ENCODE results near the gene CSNK2A2. TPM values are rescaled to one million over a fixed set of nuclear protein-coding genes. Genes with fewer than 3 reads are reported as not detected.

CSNK2A2 gene
- total RNA-seq, 1 donor from 2014 or later = 96.2 TPM

DNA sequence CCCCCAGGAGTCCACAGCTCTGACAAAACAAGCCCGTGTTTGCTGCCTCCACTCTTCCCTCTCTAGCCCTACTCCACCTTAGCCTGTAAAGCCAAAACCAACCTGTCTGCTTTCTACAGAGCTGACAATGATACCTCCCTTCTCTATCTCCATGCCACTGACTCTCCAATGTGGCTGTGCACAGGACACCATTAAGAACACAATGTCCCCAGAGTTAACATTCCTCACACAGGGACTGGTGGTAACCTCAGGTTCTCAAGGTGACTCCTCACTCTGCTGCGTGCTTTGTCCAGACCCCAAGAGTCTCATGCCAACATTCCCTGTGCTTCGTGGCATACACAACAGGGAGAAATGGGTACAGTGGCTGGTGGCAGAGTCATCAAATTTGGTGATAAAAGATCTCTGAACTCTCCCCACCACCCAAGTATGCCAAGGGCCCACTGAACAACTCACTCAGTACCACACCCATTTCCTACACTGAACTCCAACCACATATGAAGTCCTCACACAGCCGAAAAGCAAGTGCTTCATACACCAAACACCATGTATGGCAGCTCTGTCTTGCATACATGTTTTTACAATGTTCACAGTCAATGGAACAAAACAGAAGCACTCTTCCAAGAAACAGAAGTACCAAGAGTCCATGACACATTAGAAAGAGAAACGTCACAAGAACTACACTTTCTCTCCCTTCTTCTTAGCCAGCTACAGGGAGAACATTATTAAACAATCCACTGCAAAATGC lies 21.1 kb downstream of the CSNK2A2 start:
- no peaks in the 10 kb centered on the region for H3K9me3 ChIP-seq (ENCODE audit: insufficient read depth, low read depth, low read length)
- Mint-ChIP-seq H3K4me3 (ENCODE audit: unreplicated experiment) (no peak overlapping the region), H3K4me1 (ENCODE audit: low read depth, unreplicated experiment) (no peaks in the 10 kb centered on the region), H3K27me3 (ENCODE audit: low read depth, unreplicated experiment) (no peaks in the 10 kb centered on the region), H3K36me3 (ENCODE audit: low read depth, unreplicated experiment) (peaks cover 5% of the 10 kb centered on the region), H3K27ac (ENCODE audit: unreplicated experiment) (no peak overlapping the region), H3K9me3 (ENCODE audit: unreplicated experiment) (no peaks in the 10 kb centered on the region)
- FAIRE-seq = no peak
- peaks cover 33% of the 10 kb centered on the region for H3K36me3 ChIP-seq (ENCODE audit: insufficient read depth, low read length)
- TF ChIP-seq CTCF (IDR thresholded peaks at IDR 0.05; ENCODE audit: insufficient read depth, low read depth, low read length) (no peak), EZH2 (IDR thresholded peaks at IDR 0.05; ENCODE audit: insufficient read depth, low read length) (no peak)
- peaks cover 55% of the 10 kb centered on the region for H4K20me1 ChIP-seq (ENCODE audit: insufficient read depth, low read length)
- H3K9ac ChIP-seq (ENCODE audit: low read length) = no peak overlapping the region
- no peak for DNase-seq (ENCODE audit: low read depth)
- no peak overlapping the region for H2AFZ ChIP-seq (ENCODE audit: low read depth, low read length)
- no peak overlapping the region for H3K27ac ChIP-seq (ENCODE audit: low read depth, low read length)
- no peak overlapping the region for H3K4me3 ChIP-seq (ENCODE audit: insufficient read depth, low read depth, low read length)
- peaks cover 22% of the 10 kb centered on the region for H3K79me2 ChIP-seq (ENCODE audit: insufficient read depth, low read length)
- no peaks in the 10 kb centered on the region for H3K4me1 ChIP-seq (ENCODE audit: insufficient read depth, low read length)
- H3K27me3 ChIP-seq (ENCODE audit: insufficient read depth, low read length) = no peaks in the 10 kb centered on the region
- no peak overlapping the region for H3K4me2 ChIP-seq (ENCODE audit: low read length)

- TF ChIP-seq EZH2 (IDR thresholded peaks at IDR 0.05; ENCODE audit: insufficient read depth, low read length) = no peak
- no peak for TF ChIP-seq CTCF (IDR thresholded peaks at IDR 0.05; ENCODE audit: insufficient read depth, low read depth, low read length)
- Mint-ChIP-seq H3K27ac (ENCODE audit: unreplicated experiment) (no peak overlapping the region), H3K9me3 (ENCODE audit: unreplicated experiment) (no peaks in the 10 kb centered on the region), H3K4me1 (ENCODE audit: low read depth, unreplicated experiment) (no peaks in the 10 kb centered on the region), H3K27me3 (ENCODE audit: low read depth, unreplicated experiment) (no peaks in the 10 kb centered on the region), H3K4me3 (ENCODE audit: unreplicated experiment) (no peak overlapping the region), H3K36me3 (ENCODE audit: low read depth, unreplicated experiment) (peaks cover 6% of the 10 kb centered on the region)
- no peaks in the 10 kb centered on the region for H3K27me3 ChIP-seq (ENCODE audit: insufficient read depth, low read length)
- H3K9ac ChIP-seq (ENCODE audit: low read length) = no peak overlapping the region
- peaks cover 51% of the 10 kb centered on the region for H3K36me3 ChIP-seq (ENCODE audit: insufficient read depth, low read length)
- H3K79me2 ChIP-seq (ENCODE audit: insufficient read depth, low read length) = no peaks in the 10 kb centered on the region
- H3K4me2 ChIP-seq (ENCODE audit: low read length) = no peak overlapping the region
- H4K20me1 ChIP-seq (ENCODE audit: insufficient read depth, low read length) = peaks cover 23% of the 10 kb centered on the region
- no peak for FAIRE-seq
- H3K4me3 ChIP-seq (ENCODE audit: insufficient read depth, low read depth, low read length) = no peak overlapping the region
- H3K4me1 ChIP-seq (ENCODE audit: insufficient read depth, low read length) = no peaks in the 10 kb centered on the region
- no peak overlapping the region for H3K27ac ChIP-seq (ENCODE audit: low read depth, low read length)
- H3K9me3 ChIP-seq (ENCODE audit: insufficient read depth, low read depth, low read length) = no peaks in the 10 kb centered on the region
- no peak for DNase-seq (ENCODE audit: low read depth)
- no peak overlapping the region for H2AFZ ChIP-seq (ENCODE audit: low read depth, low read length)
Observed at GRCh38 chr16:58170223-58170622, 27.7 kb downstream of the CSNK2A2 start.

DNA sequence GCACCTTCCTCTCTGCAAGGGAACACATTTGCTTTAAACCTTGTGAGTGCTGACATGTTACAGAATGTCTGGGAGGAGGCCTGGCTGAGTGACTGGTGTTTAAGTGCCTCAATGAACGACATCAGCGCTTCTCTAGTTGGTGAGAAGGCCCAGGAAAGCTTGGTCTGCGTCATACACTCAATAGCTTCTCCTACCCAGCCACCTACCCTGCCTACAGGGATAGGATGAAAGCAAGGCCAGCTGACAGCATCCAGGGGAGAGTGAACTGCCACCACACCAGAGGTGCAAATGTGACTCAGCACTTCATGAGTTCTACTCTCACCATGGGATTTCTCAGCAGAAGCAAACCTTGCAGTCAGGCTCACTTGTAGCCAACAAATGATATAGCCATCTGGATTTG lies 37.1 kb downstream of the CSNK2A2 start:
- no peaks in the 10 kb centered on the region for H3K4me1 Mint-ChIP-seq (ENCODE audit: low read depth, unreplicated experiment)
- no peaks in the 10 kb centered on the region for H3K27me3 ChIP-seq (ENCODE audit: insufficient read depth, low read length)
- H4K20me1 ChIP-seq (ENCODE audit: insufficient read depth, low read length) = no peaks in the 10 kb centered on the region
- no peak overlapping the region for H3K4me3 Mint-ChIP-seq (ENCODE audit: unreplicated experiment)
- no peaks in the 10 kb centered on the region for H3K9me3 Mint-ChIP-seq (ENCODE audit: unreplicated experiment)
- H2AFZ ChIP-seq (ENCODE audit: low read depth, low read length) = no peak overlapping the region
- no peaks in the 10 kb centered on the region for H3K79me2 ChIP-seq (ENCODE audit: insufficient read depth, low read length)
- DNase-seq (ENCODE audit: low read depth) (no peak), FAIRE-seq (no peak)
- H3K27ac Mint-ChIP-seq (ENCODE audit: unreplicated experiment) = no peak overlapping the region
- H3K27ac ChIP-seq (ENCODE audit: low read depth, low read length) = no peak overlapping the region
- TF ChIP-seq CTCF (IDR thresholded peaks at IDR 0.05; ENCODE audit: insufficient read depth, low read depth, low read length) = no peak
- TF ChIP-seq EZH2 (IDR thresholded peaks at IDR 0.05; ENCODE audit: insufficient read depth, low read length) = no peak
- H3K4me1 ChIP-seq (ENCODE audit: insufficient read depth, low read length) = no peaks in the 10 kb centered on the region
- H3K4me3 ChIP-seq (ENCODE audit: insufficient read depth, low read depth, low read length) = no peak overlapping the region
- H3K9ac ChIP-seq (ENCODE audit: low read length) = no peak overlapping the region
- H3K9me3 ChIP-seq (ENCODE audit: insufficient read depth, low read depth, low read length) = no peaks in the 10 kb centered on the region
- no peaks in the 10 kb centered on the region for H3K27me3 Mint-ChIP-seq (ENCODE audit: low read depth, unreplicated experiment)
- H3K36me3 ChIP-seq (ENCODE audit: insufficient read depth, low read length) = peaks cover 50% of the 10 kb centered on the region
- no peak overlapping the region for H3K4me2 ChIP-seq (ENCODE audit: low read length)
- peaks cover 25% of the 10 kb centered on the region for H3K36me3 Mint-ChIP-seq (ENCODE audit: low read depth, unreplicated experiment)

Measured in astrocyte (in vitro differentiated cells and primary cell).